Esophagus (tissue), 2 donors: ENCODE measurements around the gene MED12. TPM values are rescaled to one million over a fixed set of nuclear protein-coding genes. Genes with fewer than 3 reads are reported as not detected.

Source experiments
- H3K27ac ChIP-seq, 2 donors: one replicate each; pipeline ENCODE4 v1.5.1; 2013; ENCODE audit warnings: low read depth in 2 of 2, mild to moderate bottlenecking in 2 of 2, inconsistent platforms in 1 of 2, low read length in 1 of 2, moderate library complexity in 1 of 2
- H3K27me3 ChIP-seq, 2 donors: one replicate each; pipeline ENCODE4 v1.6.1; 2013; ENCODE audit warnings: low read length in 2 of 2, control low read depth in 1 of 2, mild to moderate bottlenecking in 1 of 2; ENCODE audit not compliant: insufficient read depth in 2 of 2, control insufficient read depth in 1 of 2
- H3K36me3 ChIP-seq, 2 donors: one replicate each; pipeline ENCODE4 v1.6.1; 2013; ENCODE audit warnings: low read length in 1 of 2; ENCODE audit not compliant: control insufficient read depth in 2 of 2, insufficient read depth in 2 of 2
- H3K4me1 ChIP-seq, 2 donors: one replicate each; pipeline ENCODE4 v1.6.1; 2013; ENCODE audit warnings: low read length in 1 of 2; ENCODE audit not compliant: control insufficient read depth in 2 of 2, insufficient read depth in 2 of 2
- H3K4me3 ChIP-seq, 2 donors: one replicate each; pipeline ENCODE4 v1.5.1; 2013; ENCODE audit warnings: low read length in 2 of 2, mild to moderate bottlenecking in 2 of 2, low read depth in 1 of 2, moderate library complexity in 1 of 2
- H3K9me3 ChIP-seq, 2 donors: one replicate each; pipeline ENCODE4 v1.6.1; 2013; ENCODE audit warnings: mild to moderate bottlenecking in 2 of 2, low read depth in 1 of 2, low read length in 1 of 2, moderate library complexity in 1 of 2; ENCODE audit not compliant: control insufficient read depth in 2 of 2, insufficient read depth in 1 of 2
- WGBS, 2 donors: extraction: QIAGEN DNeasy Blood & Tissue Kit; methylation state at CpG; one replicate each; pipeline ENCODE4 v1.1.7; 2013; 5-methylcytosine and 5-hydroxymethylcytosine counted together
- polyA plus RNA-seq, 2 donors: library from polyadenylated mRNA; stranded (reverse); fragments of 200-250 nt; gene quantifications; one replicate each; pipeline ENCODE4 v1.2.3, GENCODE V29; 2013
- donor health status: healthy with polysubstance abuse.
- donor health status: Bipolar disorder and iron deficiency.

Gene MED12
- polyA plus RNA-seq, 2 donors: 9.5 to 14.0 TPM

- 85 to 89% methylated on average over 1 of the region's 1 CpG for WGBS, 2 donors
- H3K4me3 ChIP-seq: no peak within 1 kb of the TSS
- H3K9me3 ChIP-seq: no peaks in the 10 kb centered on the region
- H3K27me3 ChIP-seq: no peaks in the 10 kb centered on the region
- no peaks in the 10 kb centered on the region for H3K4me1 ChIP-seq
- H3K36me3 ChIP-seq: no peaks in the 10 kb centered on the region
- H3K27ac ChIP-seq: no peak within 1 kb of the TSS
Observed at GRCh38 chrX:71106427-71106826, 12.0 kb upstream of the MED12 start, which contains the start of gene CXorf65. TSS of gene CXorf65 (minus strand) at chrX:71106740. CDS start at chrX:71106556, 184 bp downstream.

DNA sequence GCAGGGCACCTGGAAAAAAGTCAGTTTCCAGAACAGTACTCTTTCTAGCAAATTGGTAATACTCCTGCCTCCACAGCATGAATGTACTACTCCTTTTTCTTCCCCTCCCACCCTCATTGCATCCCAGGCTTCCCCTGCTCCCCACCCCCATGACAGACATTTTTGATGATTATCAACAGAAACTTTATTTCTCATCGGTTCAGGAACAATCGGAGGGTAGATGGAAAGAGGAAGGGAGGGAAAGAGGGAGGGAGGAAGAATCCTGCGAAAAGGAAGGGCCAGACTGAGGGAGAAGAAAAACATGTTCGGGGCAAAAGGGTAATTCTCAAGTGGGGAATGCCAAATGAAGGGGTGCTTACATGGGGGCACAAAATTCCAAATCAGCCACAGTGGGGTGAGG lies 11.2 kb upstream of the MED12 start:
- no peak overlapping the region for H3K27ac ChIP-seq
- no peaks in the 10 kb centered on the region for H3K27me3 ChIP-seq
- H3K4me1 ChIP-seq: no peaks in the 10 kb centered on the region
- H3K36me3 ChIP-seq: no peaks in the 10 kb centered on the region
- H3K4me3 ChIP-seq: no peak overlapping the region
- 73 to 75% methylated on average over 4 of the region's 4 CpGs for WGBS, 2 donors
- no peaks in the 10 kb centered on the region for H3K9me3 ChIP-seq

- no peaks in the 10 kb centered on the region for H3K36me3 ChIP-seq
- no peaks in the 10 kb centered on the region for H3K9me3 ChIP-seq
- no peak overlapping the region for H3K27ac ChIP-seq
- 52 to 61% methylated on average over 9 of the region's 9 CpGs for WGBS, 2 donors
- no peaks in the 10 kb centered on the region for H3K4me1 ChIP-seq
- no peaks in the 10 kb centered on the region for H3K27me3 ChIP-seq
- H3K4me3 ChIP-seq: no peak overlapping the region
Observed at GRCh38 chrX:71107762-71108360, 10.5 kb upstream of the MED12 start.

DNA sequence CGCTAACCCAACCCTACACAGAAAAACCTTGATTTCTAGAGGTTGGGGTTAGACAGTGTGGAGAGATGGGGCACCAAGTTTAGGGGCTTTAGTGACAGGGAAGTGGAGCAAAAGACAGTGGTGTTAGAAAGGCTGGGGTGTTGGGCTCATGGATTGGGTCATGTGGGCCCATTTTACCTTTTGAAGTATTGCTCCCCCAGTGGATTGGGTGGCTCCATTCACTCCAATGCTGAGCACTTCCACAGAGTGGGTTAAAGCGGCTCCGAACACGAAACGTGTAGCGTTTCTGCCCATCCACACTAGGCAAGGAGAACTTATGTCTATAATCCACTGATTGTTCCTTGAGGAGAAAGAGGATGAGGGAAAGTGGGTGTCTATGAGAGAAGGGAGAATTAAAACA lies 9.3 kb upstream of the MED12 start:
- H3K27me3 ChIP-seq: no peaks in the 10 kb centered on the region
- no peak overlapping the region for H3K27ac ChIP-seq
- H3K9me3 ChIP-seq: no peaks in the 10 kb centered on the region
- no peaks in the 10 kb centered on the region for H3K36me3 ChIP-seq
- WGBS, 2 donors: 79 to 88% methylated on average over 6 of the region's 6 CpGs
- no peaks in the 10 kb centered on the region for H3K4me1 ChIP-seq
- H3K4me3 ChIP-seq: no peak overlapping the region

- Histone ChIP-seq H3K27ac (peak within 1 kb of the TSS; percentile 48 to 73), H3K9me3 (no peaks in the 10 kb centered on the region), H3K4me3 (peak within 1 kb of the TSS; percentile 14 to 46), H3K27me3 (no peaks in the 10 kb centered on the region), H3K36me3 (no peaks in the 10 kb centered on the region), H3K4me1 (no peaks in the 10 kb centered on the region)
- WGBS, 2 donors: 52 to 58% methylated on average over 8 of the region's 8 CpGs
Observed at GRCh38 chrX:71111141-71111843, 7.1 kb upstream of the MED12 start, which contains the start of gene IL2RG. TSS of gene IL2RG (minus strand) at chrX:71111577. CDS start at chrX:71111539, 38 bp downstream.

- Histone ChIP-seq H3K9me3 (no peaks in the 10 kb centered on the region), H3K36me3 (no peaks in the 10 kb centered on the region), H3K4me1 (no peaks in the 10 kb centered on the region), H3K27ac (peak overlapping the region; percentile 48 to 73), H3K27me3 (no peaks in the 10 kb centered on the region), H3K4me3 (no peak overlapping the region)
- WGBS, 2 donors: 41 to 51% methylated on average over 5 of the region's 5 CpGs
Observed at GRCh38 chrX:71111921-71112431, 6.4 kb upstream of the MED12 start.

- Histone ChIP-seq H3K4me3 (no peak overlapping the region), H3K27ac (no peak overlapping the region), H3K36me3 (peaks cover 2 to 7% of the 10 kb centered on the region in 2 donors), H3K4me1 (no peaks in the 10 kb centered on the region), H3K27me3 (no peaks in the 10 kb centered on the region), H3K9me3 (no peaks in the 10 kb centered on the region)
- 82 to 84% methylated on average over 10 of the region's 10 CpGs for WGBS, 2 donors
Observed at GRCh38 chrX:71117358-71117757, 1.0 kb upstream of the MED12 start.

GRCh38 chrX:71118985-71119535 lies 664 bp downstream of the MED12 start:
- Histone ChIP-seq H3K36me3 (peaks cover 2 to 7% of the 10 kb centered on the region in 2 donors), H3K9me3 (no peaks in the 10 kb centered on the region), H3K27ac (peak overlapping the region; percentile 62 to 70), H3K4me3 (peak overlapping the region; percentile 71 to 72), H3K27me3 (no peaks in the 10 kb centered on the region), H3K4me1 (no peaks in the 10 kb centered on the region)
- 1 to 26% methylated on average over 16 of the region's 17 CpGs for WGBS, 2 donors

DNA sequence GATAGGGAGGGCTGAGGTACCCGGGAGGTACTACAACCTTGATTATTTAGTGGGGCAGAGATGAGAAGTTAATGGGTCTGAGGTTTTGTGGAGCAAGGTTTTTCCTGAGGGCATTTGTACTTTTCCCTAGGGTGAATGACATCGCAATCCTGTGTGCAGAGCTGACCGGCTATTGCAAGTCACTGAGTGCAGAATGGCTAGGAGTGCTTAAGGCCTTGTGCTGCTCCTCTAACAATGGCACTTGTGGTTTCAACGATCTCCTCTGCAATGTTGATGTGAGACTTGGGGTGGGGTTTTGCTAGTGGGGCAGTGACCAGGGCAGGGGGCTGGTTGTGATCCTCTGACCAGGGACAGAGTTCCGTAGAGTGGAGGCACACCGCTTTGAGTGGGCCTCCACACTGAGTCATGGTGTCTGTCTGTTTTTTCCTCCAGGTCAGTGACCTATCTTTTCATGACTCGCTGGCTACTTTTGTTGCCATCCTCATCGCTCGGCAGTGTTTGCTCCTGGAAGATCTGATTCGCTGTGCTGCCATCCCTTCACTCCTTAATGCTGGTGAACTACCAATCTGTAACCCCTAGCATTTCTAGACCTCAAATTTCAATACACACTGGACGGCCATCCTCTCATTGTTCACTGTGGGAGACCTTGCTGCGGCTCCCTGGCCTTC lies 9.9 kb downstream of the MED12 start:
- Histone ChIP-seq H3K27me3 (no peaks in the 10 kb centered on the region), H3K4me1 (no peaks in the 10 kb centered on the region), H3K4me3 (no peak overlapping the region), H3K9me3 (no peaks in the 10 kb centered on the region), H3K27ac (no peak overlapping the region), H3K36me3 (peaks cover 4 to 47% of the 10 kb centered on the region in 2 donors)
- WGBS, 2 donors: 75 to 78% methylated on average over 12 of the region's 12 CpGs
